OCI-LY7 (cell line): ENCODE data around the gene FMNL2. TPM values are rescaled to one million over a fixed set of nuclear protein-coding genes. Genes with fewer than 3 reads are reported as not detected.

Source experiments
- BruUV-seq: library from RNA; stranded (reverse); fragments of 400-500 nt; replicated peaks from 2 replicates; lab custom pipeline; 2021; lab: Mats Ljungman, UMichigan
- CTCF ChIA-PET: fragments of 300-600 bp; sonication (Branson Sonifier 250); formaldehyde crosslinking; loops from one replicate; lab custom pipeline; 2022; ENCODE audit warnings: antibody characterized with exemption; ENCODE audit not compliant: unreplicated experiment; lab: Charles Lee
- POLR2A ChIA-PET: fragments of 300-600 bp; sonication (Branson Sonifier 250); formaldehyde crosslinking; loops from one replicate; lab custom pipeline; 2022; ENCODE audit warnings: antibody characterized with exemption; lab: Charles Lee
- DNase-seq: peaks from one replicate; pipeline ENCODE4 v3.0.0-alpha.2; 2015; ENCODE audit warnings: low spot score
- H2AFZ ChIP-seq: fragments of 200-600 bp; sonication (generic), shearing (Covaris generic); 2 replicates; pipeline ENCODE4 v1.6.1; 2014; ENCODE audit warnings: mild to moderate bottlenecking, antibody characterized with exemption, low read length, moderate library complexity
- H3K27ac ChIP-seq: fragments of 200-600 bp; sonication (generic); 2 replicates; pipeline ENCODE4 v1.5.1; 2014; ENCODE audit warnings: mixed run types, low read depth, mild to moderate bottlenecking, moderate library complexity, low read length, inconsistent platforms; ENCODE audit not compliant: poor library complexity, severe bottlenecking
- H3K36me3 ChIP-seq: fragments of 200-600 bp; sonication (generic); 2 replicates; pipeline ENCODE4 v1.6.1; 2014; ENCODE audit warnings: mild to moderate bottlenecking, antibody characterized with exemption, low read length, moderate library complexity, mixed read lengths; ENCODE audit not compliant: insufficient read depth
- H3K4me1 ChIP-seq: fragments of 200-600 bp; sonication (generic); 2 replicates; pipeline ENCODE4 v1.5.1; 2014; ENCODE audit warnings: mild to moderate bottlenecking, low read length; ENCODE audit not compliant: insufficient read depth, poor library complexity, severe bottlenecking
- H3K4me2 ChIP-seq: fragments of 200-600 bp; sonication (generic); 2 replicates; pipeline ENCODE4 v1.6.1; 2014; ENCODE audit warnings: mild to moderate bottlenecking, low read length
- H3K4me3 ChIP-seq: fragments of 200-600 bp; sonication (generic); 2 replicates; pipeline ENCODE4 v1.5.1; 2014; ENCODE audit warnings: mild to moderate bottlenecking, low read depth, low read length; ENCODE audit not compliant: poor library complexity, severe bottlenecking
- H3K79me2 ChIP-seq: fragments of 200-600 bp; sonication (generic); 2 replicates; pipeline ENCODE4 v1.6.1; 2016; ENCODE audit warnings: low read depth, mild to moderate bottlenecking, low read length, moderate library complexity, mixed read lengths; ENCODE audit not compliant: insufficient read depth
- H3K9me2 ChIP-seq: fragments of 200-600 bp; sonication (generic); 2 replicates; pipeline ENCODE4 v1.6.1; 2016; ENCODE audit warnings: mild to moderate bottlenecking, low read length, mixed read lengths; ENCODE audit not compliant: insufficient read depth
- H3K9me3 ChIP-seq: fragments of 200-600 bp; sonication (generic); 2 replicates; pipeline ENCODE4 v1.6.1; 2014; ENCODE audit warnings: mild to moderate bottlenecking, mixed run types, low read length, mixed read lengths
- H4K20me1 ChIP-seq: fragments of 200-600 bp; sonication (generic); 2 replicates; pipeline ENCODE4 v1.6.1; 2014; ENCODE audit warnings: mild to moderate bottlenecking, antibody characterized with exemption, low read length, moderate library complexity, mixed read lengths; ENCODE audit not compliant: insufficient read depth
- CTCF ChIP-seq: fragments of 200-600 bp; sonication (generic); conservative IDR thresholded peaks from 2 replicates; pipeline ENCODE4 v1.5.1; 2014; ENCODE audit warnings: mild to moderate bottlenecking, antibody characterized with exemption, low read length, moderate library complexity, mixed read lengths
- EZH2phosphoT487 ChIP-seq: fragments of 200-600 bp; sonication (generic); IDR thresholded peaks from 2 replicates; pipeline ENCODE4 v1.6.1; 2018; ENCODE audit warnings: low read depth, borderline replicate concordance, mild to moderate bottlenecking, mixed run types, antibody characterized with exemption, low read length, moderate library complexity, mixed read lengths
- intact Hi-C: fragments of 100-400 bp; cut with micrococcal nuclease; formaldehyde crosslinking; loops from one replicate; pipeline ENCODE4 v1.10.0; 2022; ENCODE audit not compliant: unreplicated experiment
- total RNA-seq, 2 experiments: library from RNA; depleted of rRNA in 1 of 2; stranded (reverse); fragments of >200 nt in 1 of 2; shearing (Covaris generic) in 1 of 2; gene quantifications; 2 replicates each; pipeline ENCODE4 v1.2.3, GENCODE V29; 2014 to 2022

FMNL2 gene
- total RNA-seq, 2 experiments from 2014 or later = 0.03 to 0.21 TPM

- Histone ChIP-seq H3K27ac (no peak overlapping the region), H3K9me2 (no peaks in the 10 kb centered on the region), H3K4me1 (no peaks in the 10 kb centered on the region), H3K36me3 (no peaks in the 10 kb centered on the region), H3K4me2 (no peak overlapping the region), H3K79me2 (no peaks in the 10 kb centered on the region), H4K20me1 (no peaks in the 10 kb centered on the region), H3K4me3 (no peak overlapping the region), H3K9me3 (no peaks in the 10 kb centered on the region), H2AFZ (no peak overlapping the region)
- no peak for DNase-seq
- intact Hi-C loops = no loop called here
- BruUV-seq = no TSS peak
- ChIA-PET CTCF (no interaction called here), POLR2A (no interaction called here)
- TF ChIP-seq CTCF (no peak), EZH2phosphoT487 (no peak)
Observed at GRCh38 chr2:152464851-152465470, 130.0 kb downstream of the FMNL2 start.

GRCh38 chr2:152465541-152465940 lies 130.6 kb downstream of the FMNL2 start:
- Histone ChIP-seq H3K36me3 (no peaks in the 10 kb centered on the region), H3K4me2 (no peak overlapping the region), H3K9me2 (no peaks in the 10 kb centered on the region), H3K4me3 (no peak overlapping the region), H3K79me2 (no peaks in the 10 kb centered on the region), H3K4me1 (no peaks in the 10 kb centered on the region), H3K27ac (no peak overlapping the region), H4K20me1 (no peaks in the 10 kb centered on the region), H2AFZ (no peak overlapping the region), H3K9me3 (no peaks in the 10 kb centered on the region)
- ChIA-PET POLR2A (interaction anchor here (0.6 to 0.9 kb wide), 2 partner anchors 10 to 14 kb away, joined by 3 to 5 read pairs; no protein-coding TSS in a partner anchor), CTCF (no interaction called here)
- DNase-seq = no peak
- intact Hi-C loops = no loop called here
- TF ChIP-seq EZH2phosphoT487 (no peak), CTCF (no peak)
- no TSS peak for BruUV-seq

- Histone ChIP-seq H4K20me1 (no peaks in the 10 kb centered on the region; the same call in 1 of the 2 replicates), H3K4me2 (no peak overlapping the region), H2AFZ (no peak overlapping the region), H3K4me1 (no peaks in the 10 kb centered on the region), H3K79me2 (no peaks in the 10 kb centered on the region), H3K9me2 (no peaks in the 10 kb centered on the region), H3K27ac (no peak overlapping the region), H3K9me3 (no peaks in the 10 kb centered on the region), H3K4me3 (no peak overlapping the region), H3K36me3 (no peaks in the 10 kb centered on the region)
- TF ChIP-seq CTCF (no peak), EZH2phosphoT487 (no peak)
- DNase-seq = no peak
- no TSS peak for BruUV-seq
- ChIA-PET CTCF (no interaction called here), POLR2A (interaction anchor here (0.6 to 0.9 kb wide), 2 partner anchors 11 to 13 kb away, joined by 3 to 5 read pairs; no protein-coding TSS in a partner anchor)
- intact Hi-C loops = no loop called here
Observed at GRCh38 chr2:152466041-152466440, 131.1 kb downstream of the FMNL2 start.
